Hepatocyte (in vitro differentiated cells): ENCODE results near the gene AGBL4. TPM values are rescaled to one million over a fixed set of nuclear protein-coding genes. Genes with fewer than 3 reads are reported as not detected.

Experiments used
- DNase-seq: peaks from one replicate; pipeline ENCODE4 v3.0.0-alpha.2; 2016; ENCODE audit warnings: low spot score
- H2AFZ ChIP-seq: fragments of 200-600 bp; sonication (generic); 2 replicates; pipeline ENCODE4 v1.6.0; 2016; ENCODE audit warnings: antibody characterized with exemption, mild to moderate bottlenecking
- H3K27ac ChIP-seq: fragments of 200-600 bp; sonication (generic); 2 replicates; pipeline ENCODE4 v1.5.1; 2016; ENCODE audit warnings: mild to moderate bottlenecking
- H3K27me3 ChIP-seq: fragments of 200-600 bp; sonication (generic); 2 replicates; pipeline ENCODE4 v1.6.1; 2016
- H3K36me3 ChIP-seq: fragments of 200-600 bp; sonication (generic); replicated peaks from 2 replicates; pipeline ENCODE4 v1.5.1; 2016; ENCODE audit warnings: low read depth; ENCODE audit not compliant: insufficient read depth
- H3K4me1 ChIP-seq: fragments of 200-600 bp; sonication (generic); 2 replicates; pipeline ENCODE4 v1.5.1; 2016; ENCODE audit warnings: mild to moderate bottlenecking, moderate library complexity; ENCODE audit not compliant: insufficient read depth
- H3K4me2 ChIP-seq: fragments of 200-600 bp; sonication (generic); 2 replicates; pipeline ENCODE4 v1.6.0; 2016
- H3K4me3 ChIP-seq: fragments of 200-600 bp; sonication (generic); 2 replicates; pipeline ENCODE4 v1.5.1; 2016; ENCODE audit warnings: mild to moderate bottlenecking
- H3K79me2 ChIP-seq: fragments of 200-600 bp; sonication (generic); 2 replicates; pipeline ENCODE4 v1.6.0; 2017; ENCODE audit warnings: mild to moderate bottlenecking
- H3K9me2 ChIP-seq: fragments of 200-600 bp; sonication (generic); replicated peaks from 2 replicates; pipeline ENCODE4 v1.6.0; 2017; ENCODE audit warnings: mild to moderate bottlenecking; ENCODE audit not compliant: insufficient read depth
- H3K9me3 ChIP-seq: fragments of 200-600 bp; sonication (generic); 2 replicates; pipeline ENCODE4 v1.5.1; 2016; ENCODE audit warnings: low read depth, mild to moderate bottlenecking
- H4K20me1 ChIP-seq: fragments of 200-600 bp; sonication (generic); 2 replicates; pipeline ENCODE4 v1.6.0; 2016; ENCODE audit warnings: mild to moderate bottlenecking; ENCODE audit not compliant: insufficient read depth, poor library complexity, severe bottlenecking
- EZH2 ChIP-seq: fragments of 200-600 bp; sonication (generic); IDR thresholded peaks from 2 replicates; pipeline ENCODE4 v1.6.1; 2016; ENCODE audit warnings: antibody characterized with exemption, mild to moderate bottlenecking, borderline replicate concordance
- EZH2phosphoT487 ChIP-seq: fragments of 200-600 bp; sonication (generic); IDR thresholded peaks from one replicate; pipeline ENCODE4 v1.6.1; 2018; ENCODE audit warnings: antibody characterized with exemption, mild to moderate bottlenecking, low read depth, moderate library complexity; ENCODE audit not compliant: unreplicated experiment, severe bottlenecking
- WGBS: methylation state at CpG from one replicate; pipeline ENCODE4 v1.1.6; 2016; ENCODE audit warnings: low lambda C conversion rate; ENCODE audit errors: missing lambda C conversion rate; 5-methylcytosine and 5-hydroxymethylcytosine counted together
- polyA plus RNA-seq: library from polyadenylated mRNA; unstranded; fragments of >200 nt; fragmentation: Nextera tagmentation; extraction: Ambion mirVana; gene quantifications from 2 replicates; pipeline ENCODE4 v1.2.1, GENCODE V29; 2016
- total RNA-seq: library from RNA; depleted of rRNA; stranded (reverse); fragments of >200 nt; gene quantifications from 2 replicates; pipeline ENCODE4 v1.2.3, GENCODE V29; 2014
- TF ChIP-seq, protein P1 (sequence below): fragments of 200-600 bp; sonication (generic); IDR thresholded peaks from 2 replicates; pipeline ENCODE4 v1.5.1; 2016; ENCODE audit warnings: antibody characterized with exemption, mild to moderate bottlenecking; ENCODE audit not compliant: poor library complexity

The AGBL4 gene
- total and polyA plus RNA-seq, 2 experiments from 2014 or later: 0.50 to 0.73 TPM

DNA sequence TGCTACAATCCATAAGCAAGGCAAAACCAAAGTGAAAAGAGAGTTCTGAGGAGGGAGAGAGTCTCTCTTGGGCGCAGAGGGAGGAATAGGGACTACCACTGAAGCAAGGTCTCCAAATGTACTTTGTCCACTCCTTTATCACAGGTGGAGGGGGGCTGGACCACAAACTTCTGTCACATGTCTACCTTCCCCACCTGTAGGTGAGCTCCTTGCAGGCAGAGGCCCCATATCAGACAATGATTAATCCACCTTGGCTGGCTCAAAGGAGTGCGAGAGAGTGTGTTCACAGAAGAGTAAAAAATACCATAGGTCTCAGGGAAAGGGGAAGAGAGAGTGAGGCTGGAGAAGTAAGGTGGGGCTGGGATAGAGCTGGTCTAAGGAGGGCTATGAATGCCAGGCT, 1251.5 kb downstream of the AGBL4 start:
- H3K4me3 ChIP-seq: no peak overlapping the region

DNA sequence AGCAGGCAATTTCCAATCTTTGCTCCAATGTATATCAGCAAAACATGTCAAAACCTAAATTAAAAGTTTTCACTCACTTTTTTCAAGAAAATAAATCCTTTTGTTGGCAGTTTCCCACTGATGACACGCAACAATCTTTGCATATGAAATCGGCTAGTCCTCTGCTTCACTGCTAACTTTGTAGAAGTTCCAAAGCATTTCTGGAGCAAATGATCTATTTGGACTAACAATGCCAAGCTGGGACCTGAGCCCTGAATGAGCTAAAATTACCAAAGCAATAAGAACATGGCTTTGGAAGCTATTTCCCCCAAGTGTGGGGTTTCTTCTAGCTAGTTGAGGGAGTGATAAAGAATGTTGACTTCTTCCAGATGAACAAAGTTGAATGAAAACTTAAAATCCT, 1252.2 kb downstream of the AGBL4 start:
- no peak for TF ChIP-seq EZH2phosphoT487
- TF ChIP-seq, protein P1, sequence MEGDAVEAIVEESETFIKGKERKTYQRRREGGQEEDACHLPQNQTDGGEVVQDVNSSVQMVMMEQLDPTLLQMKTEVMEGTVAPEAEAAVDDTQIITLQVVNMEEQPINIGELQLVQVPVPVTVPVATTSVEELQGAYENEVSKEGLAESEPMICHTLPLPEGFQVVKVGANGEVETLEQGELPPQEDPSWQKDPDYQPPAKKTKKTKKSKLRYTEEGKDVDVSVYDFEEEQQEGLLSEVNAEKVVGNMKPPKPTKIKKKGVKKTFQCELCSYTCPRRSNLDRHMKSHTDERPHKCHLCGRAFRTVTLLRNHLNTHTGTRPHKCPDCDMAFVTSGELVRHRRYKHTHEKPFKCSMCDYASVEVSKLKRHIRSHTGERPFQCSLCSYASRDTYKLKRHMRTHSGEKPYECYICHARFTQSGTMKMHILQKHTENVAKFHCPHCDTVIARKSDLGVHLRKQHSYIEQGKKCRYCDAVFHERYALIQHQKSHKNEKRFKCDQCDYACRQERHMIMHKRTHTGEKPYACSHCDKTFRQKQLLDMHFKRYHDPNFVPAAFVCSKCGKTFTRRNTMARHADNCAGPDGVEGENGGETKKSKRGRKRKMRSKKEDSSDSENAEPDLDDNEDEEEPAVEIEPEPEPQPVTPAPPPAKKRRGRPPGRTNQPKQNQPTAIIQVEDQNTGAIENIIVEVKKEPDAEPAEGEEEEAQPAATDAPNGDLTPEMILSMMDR: no peak
- no peak for TF ChIP-seq EZH2
- DNase-seq: no peak
- Histone ChIP-seq H3K4me1 (peaks cover 41% of the 10 kb centered on the region), H3K9me3 (no peaks in the 10 kb centered on the region), H3K9me2 (no peaks in the 10 kb centered on the region), H3K79me2 (peaks cover 36% of the 10 kb centered on the region), H3K27ac (peak overlapping the region; percentile 38), H4K20me1 (no peaks in the 10 kb centered on the region), H3K4me2 (peak overlapping the region; percentile 69), H3K27me3 (no peaks in the 10 kb centered on the region), H3K36me3 (no peaks in the 10 kb centered on the region), H3K4me3 (no peak overlapping the region), H2AFZ (no peak overlapping the region)
- 89% methylated on average over 2 of the region's 2 CpGs for WGBS

More for the DNA sequence above, 1251.5 kb downstream of the AGBL4 start:
- H3K79me2 ChIP-seq: peaks cover 30% of the 10 kb centered on the region
- no peaks in the 10 kb centered on the region for H3K27me3 ChIP-seq
- no peak overlapping the region for H2AFZ ChIP-seq
- TF ChIP-seq EZH2 (no peak), EZH2phosphoT487 (no peak)
- TF ChIP-seq, protein P1: no peak
- H4K20me1 ChIP-seq: no peaks in the 10 kb centered on the region
- H3K4me2 ChIP-seq: peak overlapping the region; percentile 69
- DNase-seq: peak; percentile 61
- peaks cover 38% of the 10 kb centered on the region for H3K4me1 ChIP-seq
- no peaks in the 10 kb centered on the region for H3K36me3 ChIP-seq
- 74% methylated on average over 2 of the region's 2 CpGs for WGBS
- H3K27ac ChIP-seq: peak overlapping the region; percentile 38
- H3K9me3 ChIP-seq: no peaks in the 10 kb centered on the region
- no peaks in the 10 kb centered on the region for H3K9me2 ChIP-seq

GRCh38 chr1:48767975-48768510, 1255.7 kb downstream of the AGBL4 start:
- TF ChIP-seq, protein P1: no peak
- TF ChIP-seq EZH2 (no peak), EZH2phosphoT487 (no peak)
- Histone ChIP-seq H3K9me3 (no peaks in the 10 kb centered on the region), H3K79me2 (peaks cover 35% of the 10 kb centered on the region), H3K9me2 (no peaks in the 10 kb centered on the region), H3K4me3 (no peak overlapping the region), H3K36me3 (no peaks in the 10 kb centered on the region), H3K4me2 (no peak overlapping the region), H3K27ac (no peak overlapping the region), H2AFZ (no peak overlapping the region), H3K4me1 (peaks cover 33% of the 10 kb centered on the region), H3K27me3 (no peaks in the 10 kb centered on the region), H4K20me1 (no peaks in the 10 kb centered on the region)
- no peak for DNase-seq
